Mammary epithelial cell (primary cell): ENCODE measurements around the gene SRP19.

Experiments
- EZH2 ChIP-seq: IDR thresholded peaks from 2 replicates; pipeline ENCODE4 v1.6.1; 2012; ENCODE audit warnings: low read length, inconsistent platforms, borderline replicate concordance
- TF ChIP-seq, protein P1 (sequence below), 2 donors: IDR thresholded peaks in 1 of 2; conservative IDR thresholded peaks in 1 of 2; 2 replicates each; pipeline ENCODE4 v1.5.1; 2011 to 2012; ENCODE audit warnings: inconsistent platforms in 2 of 2, low read length in 2 of 2, mild to moderate bottlenecking in 2 of 2, control low read depth in 1 of 2, low read depth in 1 of 2; ENCODE audit not compliant: insufficient read depth in 1 of 2; ENCODE audit errors: extremely low read depth in 1 of 2

DNA sequence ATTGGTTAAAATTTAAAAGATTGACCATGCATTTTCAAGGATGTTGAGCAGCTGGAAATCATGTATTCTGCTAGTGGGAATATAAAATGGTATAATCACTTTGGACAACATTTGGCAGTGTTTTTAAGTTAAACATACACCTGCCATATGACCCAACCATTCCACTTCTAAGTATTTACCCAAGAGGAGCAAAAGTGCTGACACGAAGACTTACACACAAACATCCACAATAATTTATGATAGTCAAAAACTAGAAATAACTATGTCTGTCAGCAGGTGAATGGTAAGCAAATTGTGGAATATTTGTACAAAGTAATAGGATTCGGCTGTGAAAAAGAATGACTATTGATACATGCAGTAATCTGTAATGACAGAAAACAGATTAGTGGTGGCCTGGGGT lies 30.7 kb upstream of the SRP19 start:
- TF ChIP-seq, protein P1, sequence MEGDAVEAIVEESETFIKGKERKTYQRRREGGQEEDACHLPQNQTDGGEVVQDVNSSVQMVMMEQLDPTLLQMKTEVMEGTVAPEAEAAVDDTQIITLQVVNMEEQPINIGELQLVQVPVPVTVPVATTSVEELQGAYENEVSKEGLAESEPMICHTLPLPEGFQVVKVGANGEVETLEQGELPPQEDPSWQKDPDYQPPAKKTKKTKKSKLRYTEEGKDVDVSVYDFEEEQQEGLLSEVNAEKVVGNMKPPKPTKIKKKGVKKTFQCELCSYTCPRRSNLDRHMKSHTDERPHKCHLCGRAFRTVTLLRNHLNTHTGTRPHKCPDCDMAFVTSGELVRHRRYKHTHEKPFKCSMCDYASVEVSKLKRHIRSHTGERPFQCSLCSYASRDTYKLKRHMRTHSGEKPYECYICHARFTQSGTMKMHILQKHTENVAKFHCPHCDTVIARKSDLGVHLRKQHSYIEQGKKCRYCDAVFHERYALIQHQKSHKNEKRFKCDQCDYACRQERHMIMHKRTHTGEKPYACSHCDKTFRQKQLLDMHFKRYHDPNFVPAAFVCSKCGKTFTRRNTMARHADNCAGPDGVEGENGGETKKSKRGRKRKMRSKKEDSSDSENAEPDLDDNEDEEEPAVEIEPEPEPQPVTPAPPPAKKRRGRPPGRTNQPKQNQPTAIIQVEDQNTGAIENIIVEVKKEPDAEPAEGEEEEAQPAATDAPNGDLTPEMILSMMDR (conservative IDR thresholded peaks at IDR 0.05 in 1 of 2, IDR thresholded peaks at IDR 0.05 in 1 of 2; ENCODE audit: extremely low read depth in 1 of 2, insufficient read depth in 1 of 2, low read depth in 1 of 2, low read length in 2 of 2), result no peak
- TF ChIP-seq EZH2, result no peak
